ENCODE measurements around the gene KCNAB2. TPM values are rescaled to one million over a fixed set of nuclear protein-coding genes. Genes with fewer than 3 reads are reported as not detected.
A peak's percentile ranks its signal among the peaks of the same experiment; 100 is the strongest.

Gene KCNAB2
- polyA plus RNA-seq, 3 donors = 11.5 to 178 (median 22.7) TPM

DNA sequence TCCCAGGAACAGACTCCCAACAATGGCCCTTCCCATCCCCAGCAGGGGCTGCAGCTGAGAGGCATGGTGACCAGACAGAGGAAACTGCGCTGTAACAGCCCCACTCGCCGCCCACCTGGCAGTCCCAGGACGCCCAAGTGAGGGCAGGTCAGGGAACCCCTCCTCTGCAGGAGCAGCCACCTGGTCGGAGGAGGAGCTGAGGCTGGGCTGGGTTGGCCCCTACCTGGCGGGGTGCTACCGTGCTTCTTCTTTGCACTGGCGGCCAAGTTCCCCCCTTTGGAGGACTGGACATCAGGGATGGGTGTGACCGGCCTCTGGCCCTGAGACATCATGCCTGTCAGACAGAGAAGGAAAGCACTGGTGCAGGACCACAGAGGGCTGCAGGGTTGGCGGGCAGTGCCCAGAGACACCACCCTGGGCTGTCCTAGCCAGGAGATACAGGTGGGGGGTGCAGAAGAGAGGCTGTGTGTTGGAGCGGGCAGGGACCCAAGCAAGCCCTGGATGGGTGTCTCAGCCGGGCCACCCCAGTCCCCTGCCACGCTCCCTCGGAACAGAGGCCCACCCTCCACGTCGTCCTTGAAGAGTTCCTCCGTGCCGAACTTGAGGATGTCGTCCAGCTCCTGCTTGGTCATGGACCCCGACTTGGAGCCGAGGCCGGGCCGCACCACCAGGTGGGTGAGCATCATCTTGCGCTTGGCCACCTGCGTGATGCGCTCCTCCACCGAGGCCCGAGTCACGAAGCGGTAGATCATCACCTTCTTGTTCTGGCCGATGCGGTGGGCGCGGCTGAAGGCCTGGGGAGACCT lies 82.8 kb downstream of the KCNAB2 start:
- Mint-ChIP-seq H3K36me3 (no peaks in the 10 kb centered on the region), H3K9me3 (peaks cover 0 to 9% (median 2%) of the 10 kb centered on the region in 7 donors), H3K27ac (peak overlapping the region in 4 of 7 donors; percentile 30 to 67 (median 38)), H3K4me1 (peaks cover 14% of the 10 kb centered on the region), H3K27me3 (ENCODE audit: low read depth in 3 of 3) (peaks cover 4 to 14% (median 12%) of the 10 kb centered on the region in 3 donors), H3K4me3 (no peak overlapping the region)
- peak overlapping the region; percentile 56 for H3K4me2 ChIP-seq (replicated peaks; ENCODE audit: extremely low read depth, low read length, poor library complexity, severe bottlenecking)
- H3K36me3 ChIP-seq (replicated peaks in 1 of 2; ENCODE audit: control insufficient read depth in 1 of 2, insufficient read depth in 2 of 2, low read length in 2 of 2) = no peaks in the 10 kb centered on the region
- H2AFZ ChIP-seq (ENCODE audit: insufficient read depth, low read depth, low read length, poor library complexity, severe bottlenecking) = no peak overlapping the region
- peaks cover 9 to 11% of the 10 kb centered on the region in 2 donors for H3K4me1 ChIP-seq (ENCODE audit: control insufficient read depth in 1 of 2, insufficient read depth in 2 of 2, low read length in 2 of 2)
- no peaks in the 10 kb centered on the region for H3K27me3 ChIP-seq (ENCODE audit: control insufficient read depth in 2 of 2, insufficient read depth in 2 of 2, low read length in 2 of 2)
- H3K27ac ChIP-seq (ENCODE audit: low read depth in 1 of 2, low read length in 2 of 2) = no peak overlapping the region
- DNase-seq = no peak
- H3K79me2 ChIP-seq (ENCODE audit: insufficient read depth, low read length) = no peaks in the 10 kb centered on the region
- H4K20me1 ChIP-seq (ENCODE audit: insufficient read depth, low read length) = no peaks in the 10 kb centered on the region
- TF ChIP-seq, protein P1, sequence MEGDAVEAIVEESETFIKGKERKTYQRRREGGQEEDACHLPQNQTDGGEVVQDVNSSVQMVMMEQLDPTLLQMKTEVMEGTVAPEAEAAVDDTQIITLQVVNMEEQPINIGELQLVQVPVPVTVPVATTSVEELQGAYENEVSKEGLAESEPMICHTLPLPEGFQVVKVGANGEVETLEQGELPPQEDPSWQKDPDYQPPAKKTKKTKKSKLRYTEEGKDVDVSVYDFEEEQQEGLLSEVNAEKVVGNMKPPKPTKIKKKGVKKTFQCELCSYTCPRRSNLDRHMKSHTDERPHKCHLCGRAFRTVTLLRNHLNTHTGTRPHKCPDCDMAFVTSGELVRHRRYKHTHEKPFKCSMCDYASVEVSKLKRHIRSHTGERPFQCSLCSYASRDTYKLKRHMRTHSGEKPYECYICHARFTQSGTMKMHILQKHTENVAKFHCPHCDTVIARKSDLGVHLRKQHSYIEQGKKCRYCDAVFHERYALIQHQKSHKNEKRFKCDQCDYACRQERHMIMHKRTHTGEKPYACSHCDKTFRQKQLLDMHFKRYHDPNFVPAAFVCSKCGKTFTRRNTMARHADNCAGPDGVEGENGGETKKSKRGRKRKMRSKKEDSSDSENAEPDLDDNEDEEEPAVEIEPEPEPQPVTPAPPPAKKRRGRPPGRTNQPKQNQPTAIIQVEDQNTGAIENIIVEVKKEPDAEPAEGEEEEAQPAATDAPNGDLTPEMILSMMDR (IDR thresholded peaks at IDR 0.05) = no peak
- H3K9ac ChIP-seq (ENCODE audit: insufficient read depth, low read length, poor library complexity, severe bottlenecking) = no peak overlapping the region
- H3K9me3 ChIP-seq (replicated peaks in 1 of 2; ENCODE audit: control insufficient read depth in 1 of 2, insufficient read depth in 1 of 2, low read length in 2 of 2) = no peaks in the 10 kb centered on the region
- no peak overlapping the region for H3K4me3 ChIP-seq (replicated peaks in 1 of 3; ENCODE audit: low read depth in 2 of 3, low read length in 3 of 3)
- intact Hi-C loops (cut with micrococcal nuclease) = loop anchor here in 1 of 2 donors (5.0 kb wide), 1 partner anchor 119 kb away; no protein-coding TSS in a partner anchor
- 99% methylated on average over 33 of the region's 34 CpGs for WGBS (ENCODE audit: insufficient coverage)

DNA sequence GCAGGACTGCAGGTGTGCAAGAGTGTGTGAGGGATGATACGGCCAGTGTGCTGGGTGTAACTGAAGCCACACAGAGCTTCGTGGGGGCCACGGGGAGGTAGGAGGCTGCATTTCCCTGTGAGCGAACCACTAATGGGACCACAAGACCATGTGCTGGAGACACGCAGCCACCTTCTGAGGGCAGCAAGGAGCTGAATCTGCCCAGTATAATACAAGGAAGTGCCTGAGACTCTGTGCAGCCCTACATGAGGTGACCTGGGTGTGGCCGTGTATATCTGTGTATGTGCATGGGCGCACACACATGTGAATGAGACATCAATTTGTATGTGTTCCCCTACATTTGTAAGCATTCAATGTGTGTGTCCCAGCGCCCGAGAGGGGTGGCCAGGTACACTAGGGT lies 83.6 kb downstream of the KCNAB2 start:
- Histone ChIP-seq H3K4me2 (replicated peaks; ENCODE audit: extremely low read depth, low read length, poor library complexity, severe bottlenecking) (no peak overlapping the region), H4K20me1 (ENCODE audit: insufficient read depth, low read length) (no peaks in the 10 kb centered on the region), H3K27ac (ENCODE audit: low read depth in 1 of 2, low read length in 2 of 2) (no peak overlapping the region), H2AFZ (ENCODE audit: insufficient read depth, low read depth, low read length, poor library complexity, severe bottlenecking) (no peak overlapping the region), H3K27me3 (ENCODE audit: control insufficient read depth in 2 of 2, insufficient read depth in 2 of 2, low read length in 2 of 2) (no peaks in the 10 kb centered on the region), H3K9me3 (replicated peaks in 1 of 2; ENCODE audit: control insufficient read depth in 1 of 2, insufficient read depth in 1 of 2, low read length in 2 of 2) (no peaks in the 10 kb centered on the region), H3K9ac (ENCODE audit: insufficient read depth, low read length, poor library complexity, severe bottlenecking) (no peak overlapping the region), H3K36me3 (replicated peaks in 1 of 2; ENCODE audit: control insufficient read depth in 1 of 2, insufficient read depth in 2 of 2, low read length in 2 of 2) (no peaks in the 10 kb centered on the region), H3K79me2 (ENCODE audit: insufficient read depth, low read length) (no peaks in the 10 kb centered on the region), H3K4me1 (ENCODE audit: control insufficient read depth in 1 of 2, insufficient read depth in 2 of 2, low read length in 2 of 2) (peaks cover 9 to 10% of the 10 kb centered on the region in 2 donors), H3K4me3 (replicated peaks in 1 of 3; ENCODE audit: low read depth in 2 of 3, low read length in 3 of 3) (no peak overlapping the region)
- TF ChIP-seq, protein P1 (IDR thresholded peaks at IDR 0.05) = no peak
- no peaks in the 10 kb centered on the region for H3K36me3 Mint-ChIP-seq
- WGBS (ENCODE audit: insufficient coverage) = 55% methylated on average over 6 of the region's 9 CpGs
- H3K27ac Mint-ChIP-seq = peak overlapping the region in 2 of 7 donors; percentile 30 to 40
- H3K27me3 Mint-ChIP-seq (ENCODE audit: low read depth in 3 of 3) = peaks cover 4 to 14% (median 12%) of the 10 kb centered on the region in 3 donors
- H3K4me3 Mint-ChIP-seq = no peak overlapping the region
- H3K9me3 Mint-ChIP-seq = peaks cover 0 to 9% (median 2%) of the 10 kb centered on the region in 7 donors
- intact Hi-C loops (cut with micrococcal nuclease) = loop anchor here in 1 of 2 donors (5.0 kb wide), 1 partner anchor 118 kb away; no protein-coding TSS in a partner anchor
- DNase-seq = no peak
- H3K4me1 Mint-ChIP-seq = peaks cover 13% of the 10 kb centered on the region
